Uterus (tissue), 2 donors: Measurements from ENCODE around the gene LILRB2.
"Not testable (repeated sequence)": the region's sequence is repeated elsewhere in the genome, so short reads cannot be mapped to it uniquely, and the experiment has no call there.

Experiments
- CTCF ChIP-seq, 4 experiments: fragments of 200-600 bp in 2 of 4; fragments of 450-650 bp in 2 of 4; sonication (generic) in 2 of 4; IDR thresholded peaks; one replicate each; pipeline ENCODE4 v1.5.1; 2016 to 2019; ENCODE audit warnings: antibody characterized with exemption in 4 of 4, mild to moderate bottlenecking in 2 of 4, moderate library complexity in 1 of 4
- POLR2A ChIP-seq, 2 donors: fragments of 450-650 bp; IDR thresholded peaks; one replicate each; pipeline ENCODE4 v1.6.1; 2016; ENCODE audit warnings: antibody characterized with exemption in 2 of 2, mild to moderate bottlenecking in 1 of 2, moderate library complexity in 1 of 2

- not testable (repeated sequence) for TF ChIP-seq POLR2A, CTCF (IDR thresholded peaks at IDR 0.05)
Observed at GRCh38 chr19:54223937-54224281, 57.0 kb downstream of the LILRB2 start.
